Body of pancreas (tissue), 4 donors: ENCODE results near the gene CHRNG.

Source experiments
- POLR2A ChIP-seq, 3 donors: fragments of 450-650 bp; IDR thresholded peaks; one replicate each; pipeline ENCODE4 v1.6.1; 2016; ENCODE audit warnings: antibody characterized with exemption in 3 of 3, mild to moderate bottlenecking in 2 of 3
- TF ChIP-seq, protein P1 (sequence below), 7 experiments: fragments of 450-650 bp in 4 of 7; fragments of 200-600 bp in 3 of 7; sonication (generic) in 3 of 7; IDR thresholded peaks; one replicate each; pipeline ENCODE4 v1.5.1; 2016 to 2019; ENCODE audit warnings: antibody characterized with exemption in 7 of 7

- TF ChIP-seq, protein P1, sequence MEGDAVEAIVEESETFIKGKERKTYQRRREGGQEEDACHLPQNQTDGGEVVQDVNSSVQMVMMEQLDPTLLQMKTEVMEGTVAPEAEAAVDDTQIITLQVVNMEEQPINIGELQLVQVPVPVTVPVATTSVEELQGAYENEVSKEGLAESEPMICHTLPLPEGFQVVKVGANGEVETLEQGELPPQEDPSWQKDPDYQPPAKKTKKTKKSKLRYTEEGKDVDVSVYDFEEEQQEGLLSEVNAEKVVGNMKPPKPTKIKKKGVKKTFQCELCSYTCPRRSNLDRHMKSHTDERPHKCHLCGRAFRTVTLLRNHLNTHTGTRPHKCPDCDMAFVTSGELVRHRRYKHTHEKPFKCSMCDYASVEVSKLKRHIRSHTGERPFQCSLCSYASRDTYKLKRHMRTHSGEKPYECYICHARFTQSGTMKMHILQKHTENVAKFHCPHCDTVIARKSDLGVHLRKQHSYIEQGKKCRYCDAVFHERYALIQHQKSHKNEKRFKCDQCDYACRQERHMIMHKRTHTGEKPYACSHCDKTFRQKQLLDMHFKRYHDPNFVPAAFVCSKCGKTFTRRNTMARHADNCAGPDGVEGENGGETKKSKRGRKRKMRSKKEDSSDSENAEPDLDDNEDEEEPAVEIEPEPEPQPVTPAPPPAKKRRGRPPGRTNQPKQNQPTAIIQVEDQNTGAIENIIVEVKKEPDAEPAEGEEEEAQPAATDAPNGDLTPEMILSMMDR (IDR thresholded peaks at IDR 0.05), result no peak
- TF ChIP-seq POLR2A (IDR thresholded peaks at IDR 0.05), result no peak
Observed at GRCh38 chr2:232545511-232546375, 6.3 kb downstream of the CHRNG start.
